BE2C (cell line): ENCODE results near the gene TCF7L1.
A peak's percentile ranks its signal among the peaks of the same experiment; 100 is the strongest.

ENCODE experiments used
- DNase-seq: peaks from one replicate; pipeline ENCODE4 v3.0.0-alpha.2; 2020
- H3K27me3 ChIP-seq: fragments of 250-450 bp; sonication (Bioruptor Pico); 2 replicates; pipeline ENCODE4 v1.5.1; 2020; ENCODE audit warnings: mild to moderate bottlenecking
- H3K36me3 ChIP-seq: fragments of 250-450 bp; sonication (Bioruptor Pico); 2 replicates; pipeline ENCODE4 v1.5.1; 2020; ENCODE audit warnings: mild to moderate bottlenecking
- H3K4me1 ChIP-seq: fragments of 250-450 bp; sonication (Bioruptor Pico); 2 replicates; pipeline ENCODE4 v1.5.1; 2020
- H3K4me3 ChIP-seq: 2 replicates; pipeline ENCODE4 v1.5.1; 2011; ENCODE audit warnings: low read depth, low read length
- H3K9me3 ChIP-seq: fragments of 250-450 bp; sonication (Bioruptor Pico); 2 replicates; pipeline ENCODE4 v1.5.1; 2020
- TF ChIP-seq, protein P1 (sequence below): IDR thresholded peaks from 2 replicates; pipeline ENCODE4 v1.5.1; 2012; ENCODE audit warnings: mild to moderate bottlenecking, low read depth, low read length

Gene TCF7L1

GRCh38 chr2:85255813-85256594 lies 122.8 kb downstream of the TCF7L1 start:
- Histone ChIP-seq H3K9me3 (no peaks in the 10 kb centered on the region), H3K27me3 (no peaks in the 10 kb centered on the region), H3K36me3 (no peaks in the 10 kb centered on the region), H3K4me1 (peaks cover 4% of the 10 kb centered on the region), H3K4me3 (no peak overlapping the region)
- TF ChIP-seq, protein P1, sequence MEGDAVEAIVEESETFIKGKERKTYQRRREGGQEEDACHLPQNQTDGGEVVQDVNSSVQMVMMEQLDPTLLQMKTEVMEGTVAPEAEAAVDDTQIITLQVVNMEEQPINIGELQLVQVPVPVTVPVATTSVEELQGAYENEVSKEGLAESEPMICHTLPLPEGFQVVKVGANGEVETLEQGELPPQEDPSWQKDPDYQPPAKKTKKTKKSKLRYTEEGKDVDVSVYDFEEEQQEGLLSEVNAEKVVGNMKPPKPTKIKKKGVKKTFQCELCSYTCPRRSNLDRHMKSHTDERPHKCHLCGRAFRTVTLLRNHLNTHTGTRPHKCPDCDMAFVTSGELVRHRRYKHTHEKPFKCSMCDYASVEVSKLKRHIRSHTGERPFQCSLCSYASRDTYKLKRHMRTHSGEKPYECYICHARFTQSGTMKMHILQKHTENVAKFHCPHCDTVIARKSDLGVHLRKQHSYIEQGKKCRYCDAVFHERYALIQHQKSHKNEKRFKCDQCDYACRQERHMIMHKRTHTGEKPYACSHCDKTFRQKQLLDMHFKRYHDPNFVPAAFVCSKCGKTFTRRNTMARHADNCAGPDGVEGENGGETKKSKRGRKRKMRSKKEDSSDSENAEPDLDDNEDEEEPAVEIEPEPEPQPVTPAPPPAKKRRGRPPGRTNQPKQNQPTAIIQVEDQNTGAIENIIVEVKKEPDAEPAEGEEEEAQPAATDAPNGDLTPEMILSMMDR: no peak
- no peak for DNase-seq

DNA sequence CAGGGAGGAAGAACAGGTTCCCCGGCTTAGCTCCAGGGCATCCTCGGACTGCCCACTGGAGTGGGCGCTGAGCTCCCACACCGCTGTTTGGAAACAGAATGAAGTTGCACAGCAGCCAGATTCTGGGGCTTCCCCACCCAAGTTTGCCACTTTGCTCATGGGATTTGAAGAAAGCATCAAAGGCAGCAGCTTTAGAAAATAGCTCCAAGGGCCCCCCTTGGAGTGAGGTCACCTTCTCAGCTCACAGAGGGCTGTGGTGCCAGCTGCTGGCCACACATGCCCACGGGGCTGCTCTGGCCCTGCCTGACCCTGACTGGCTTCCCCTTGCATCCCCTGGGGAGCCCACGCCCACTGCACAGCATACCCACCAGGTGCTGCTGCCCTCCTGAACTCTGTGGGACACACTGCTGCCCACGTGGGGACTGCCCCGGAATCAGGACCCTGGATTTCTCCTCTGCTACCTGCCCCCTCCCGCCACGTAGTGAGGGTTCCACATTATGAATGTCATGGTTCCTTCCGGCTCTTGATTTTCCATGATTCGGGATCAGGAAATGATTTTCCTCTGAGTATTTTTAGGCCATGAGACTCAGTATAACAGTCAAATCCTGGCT lies 124.3 kb downstream of the TCF7L1 start:
- Histone ChIP-seq H3K27me3 (no peaks in the 10 kb centered on the region), H3K4me1 (peaks cover 4% of the 10 kb centered on the region), H3K4me3 (no peak overlapping the region), H3K36me3 (no peaks in the 10 kb centered on the region), H3K9me3 (no peaks in the 10 kb centered on the region)
- TF ChIP-seq, protein P1: no peak
- DNase-seq: no peak

DNA sequence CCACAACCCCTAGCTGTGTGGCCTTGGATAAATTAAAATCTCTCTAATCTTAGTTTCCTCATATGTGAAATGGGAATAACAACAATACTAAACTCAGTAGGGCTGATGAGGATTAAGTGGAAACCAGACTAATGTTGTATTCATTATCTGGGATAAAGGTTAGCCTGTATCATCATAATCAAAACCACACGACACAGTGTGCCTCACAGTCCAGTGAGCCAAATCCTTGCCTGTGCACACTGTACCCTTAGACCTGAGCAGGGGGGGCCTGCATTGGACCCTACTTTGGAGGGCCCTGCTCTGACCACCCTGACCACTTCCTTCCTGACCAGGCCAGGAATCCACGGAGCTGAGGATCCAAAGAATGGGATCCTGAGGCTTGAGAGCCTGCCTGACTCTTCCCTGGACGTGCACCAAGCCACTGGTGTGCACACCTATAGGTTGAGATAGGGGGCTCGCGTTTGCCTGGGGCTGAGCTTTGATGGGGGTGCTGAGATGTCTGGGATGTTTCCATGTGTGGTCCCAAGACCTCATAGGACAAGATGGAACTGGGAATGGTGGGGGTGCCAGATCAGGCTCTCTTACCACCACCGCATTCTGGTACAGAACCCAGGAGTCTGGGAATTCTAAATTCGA lies 124.9 kb downstream of the TCF7L1 start:
- Histone ChIP-seq H3K36me3 (no peaks in the 10 kb centered on the region), H3K4me1 (peaks cover 4% of the 10 kb centered on the region), H3K4me3 (no peak overlapping the region), H3K9me3 (no peaks in the 10 kb centered on the region), H3K27me3 (no peaks in the 10 kb centered on the region)
- DNase-seq: no peak
- TF ChIP-seq, protein P1: no peak

- Histone ChIP-seq H3K4me1 (peaks cover 4% of the 10 kb centered on the region), H3K9me3 (no peaks in the 10 kb centered on the region), H3K36me3 (no peaks in the 10 kb centered on the region), H3K27me3 (no peaks in the 10 kb centered on the region), H3K4me3 (no peak overlapping the region)
- TF ChIP-seq, protein P1: no peak
- DNase-seq: no peak
Observed at GRCh38 chr2:85259101-85259590, 126.0 kb downstream of the TCF7L1 start.

GRCh38 chr2:85259879-85260278 lies 126.7 kb downstream of the TCF7L1 start:
- TF ChIP-seq, protein P1: no peak
- peaks cover 4% of the 10 kb centered on the region for H3K4me1 ChIP-seq

More at GRCh38 chr2:85259879-85260278, 126.7 kb downstream of the TCF7L1 start:
- Histone ChIP-seq H3K9me3 (no peaks in the 10 kb centered on the region), H3K4me3 (no peak overlapping the region), H3K27me3 (no peaks in the 10 kb centered on the region), H3K36me3 (no peaks in the 10 kb centered on the region)
- DNase-seq: peak; percentile 14
